ENCODE results near the gene TAF5. TPM values are rescaled to one million over a fixed set of nuclear protein-coding genes. Genes with fewer than 3 reads are reported as not detected.

Gene TAF5
- total RNA-seq, 1 donor from 2014 or later: 11.5 TPM

DNA sequence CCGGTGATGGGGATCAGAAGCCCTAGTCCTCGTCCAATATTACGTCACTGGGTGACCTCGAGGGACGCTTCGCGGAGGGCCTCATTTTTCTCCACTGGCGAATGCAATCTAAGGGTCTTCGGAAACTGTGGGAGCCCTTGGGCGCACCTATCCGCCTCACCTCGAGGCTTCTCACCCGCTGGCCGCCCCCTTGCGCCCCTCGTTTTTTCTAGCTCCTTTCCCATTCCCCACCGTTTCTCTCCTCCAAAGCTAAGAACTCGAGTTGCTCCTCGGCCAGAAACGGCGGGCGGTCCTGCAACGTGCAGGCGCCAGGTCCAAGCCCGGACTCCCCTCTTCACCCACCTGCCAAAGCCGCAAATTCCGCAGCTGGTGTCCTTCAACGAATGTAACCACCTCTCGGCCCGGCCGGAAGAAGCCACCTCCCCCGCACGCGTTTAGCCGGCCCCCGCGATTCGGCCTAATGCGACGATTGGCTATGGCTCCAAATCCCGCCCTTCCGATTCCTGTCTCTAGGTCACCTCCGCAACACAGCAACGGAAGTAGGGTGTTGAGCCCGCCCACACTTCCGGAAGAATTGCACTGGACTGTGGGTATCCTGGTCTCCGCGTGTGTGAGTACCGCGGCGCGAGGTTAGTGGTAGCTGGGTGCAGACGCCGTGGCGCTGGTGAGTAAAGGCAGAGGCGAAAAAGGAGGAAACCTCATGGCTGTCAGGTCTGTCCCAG is 28.5 kb downstream of the TAF5 start, which contains the start of the genes ATP5MK and PDCD11:
Gene ATP5MK (minus strand): TSS at position 409 of the 722 bp plus-strand sequence. CDS start 4,018 bp downstream, outside the sequence.
Gene PDCD11 (plus strand): TSS at position 560 of the 722 bp plus-strand sequence. CDS start 1,801 bp downstream, outside the sequence.
- peak; percentile 86 for DNase-seq (ENCODE audit: low read depth, low spot score)
- peak within 1 kb of the TSS; percentile 100 for H3K4me3 Mint-ChIP-seq
- H3K9me3 Mint-ChIP-seq: no peaks in the 10 kb centered on the region
- peaks cover 48% of the 10 kb centered on the region for H3K4me1 Mint-ChIP-seq
- TF ChIP-seq, protein P1, sequence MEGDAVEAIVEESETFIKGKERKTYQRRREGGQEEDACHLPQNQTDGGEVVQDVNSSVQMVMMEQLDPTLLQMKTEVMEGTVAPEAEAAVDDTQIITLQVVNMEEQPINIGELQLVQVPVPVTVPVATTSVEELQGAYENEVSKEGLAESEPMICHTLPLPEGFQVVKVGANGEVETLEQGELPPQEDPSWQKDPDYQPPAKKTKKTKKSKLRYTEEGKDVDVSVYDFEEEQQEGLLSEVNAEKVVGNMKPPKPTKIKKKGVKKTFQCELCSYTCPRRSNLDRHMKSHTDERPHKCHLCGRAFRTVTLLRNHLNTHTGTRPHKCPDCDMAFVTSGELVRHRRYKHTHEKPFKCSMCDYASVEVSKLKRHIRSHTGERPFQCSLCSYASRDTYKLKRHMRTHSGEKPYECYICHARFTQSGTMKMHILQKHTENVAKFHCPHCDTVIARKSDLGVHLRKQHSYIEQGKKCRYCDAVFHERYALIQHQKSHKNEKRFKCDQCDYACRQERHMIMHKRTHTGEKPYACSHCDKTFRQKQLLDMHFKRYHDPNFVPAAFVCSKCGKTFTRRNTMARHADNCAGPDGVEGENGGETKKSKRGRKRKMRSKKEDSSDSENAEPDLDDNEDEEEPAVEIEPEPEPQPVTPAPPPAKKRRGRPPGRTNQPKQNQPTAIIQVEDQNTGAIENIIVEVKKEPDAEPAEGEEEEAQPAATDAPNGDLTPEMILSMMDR (conservative IDR thresholded peaks at IDR 0.05): peak; percentile 24
- H3K27ac Mint-ChIP-seq (ENCODE audit: unreplicated experiment): peak within 1 kb of the TSS; percentile 99
- H3K36me3 Mint-ChIP-seq (ENCODE audit: low read depth): peaks cover 6% of the 10 kb centered on the region
- H3K27me3 Mint-ChIP-seq (ENCODE audit: low read depth): no peaks in the 10 kb centered on the region

DNA sequence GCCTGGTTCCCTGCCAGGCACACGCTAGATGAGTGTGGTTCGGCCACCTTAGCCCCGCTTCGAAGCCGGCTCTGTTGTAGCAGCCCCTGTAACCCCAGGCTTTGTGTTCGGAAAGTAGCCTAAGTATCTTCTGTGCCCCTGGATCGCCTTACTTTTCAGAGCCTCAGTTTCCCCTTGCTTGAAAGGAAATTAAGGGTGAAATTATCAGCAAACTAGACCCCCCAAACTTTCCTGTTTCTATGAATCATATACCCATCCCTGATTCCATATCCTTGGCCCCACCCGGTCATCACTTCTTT is 29.0 kb downstream of the TAF5 start:
- TF ChIP-seq, protein P1 (conservative IDR thresholded peaks at IDR 0.05): no peak

DNA sequence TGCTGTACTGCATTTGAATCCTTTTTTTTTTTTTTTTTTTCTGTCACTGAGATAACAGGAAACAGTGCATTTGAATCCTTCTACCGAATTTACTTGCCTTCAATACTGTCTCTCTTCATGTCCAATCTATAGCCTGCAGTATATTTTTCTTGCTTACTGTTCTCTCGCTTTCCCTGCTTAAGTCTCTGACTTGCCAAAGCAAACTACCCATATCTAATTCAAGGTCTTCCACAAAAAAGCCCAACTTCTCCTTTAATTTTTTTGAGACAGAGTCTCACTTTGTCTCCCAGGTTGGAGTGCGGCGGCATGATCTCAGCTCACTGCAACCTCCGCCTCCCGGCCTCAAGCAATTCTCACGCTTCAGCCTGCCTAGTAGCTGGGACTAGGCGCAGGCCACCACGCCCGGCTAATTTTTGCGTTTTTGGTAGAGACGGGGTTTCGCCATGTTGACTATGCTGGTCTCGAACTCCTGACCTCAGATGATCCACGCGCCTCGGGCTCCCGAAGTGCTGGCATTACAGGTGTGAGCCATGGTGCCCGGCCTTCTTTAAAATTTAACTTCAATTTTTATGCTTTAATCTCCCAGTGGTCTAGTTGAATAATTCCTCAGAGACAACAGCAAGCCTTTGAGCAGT is 29.5 kb downstream of the TAF5 start:
- Mint-ChIP-seq H3K27me3 (ENCODE audit: low read depth) (no peaks in the 10 kb centered on the region), H3K9me3 (no peaks in the 10 kb centered on the region), H3K27ac (ENCODE audit: unreplicated experiment) (peak overlapping the region; percentile 99), H3K4me1 (peaks cover 48% of the 10 kb centered on the region), H3K36me3 (ENCODE audit: low read depth) (peaks cover 6% of the 10 kb centered on the region), H3K4me3 (peak overlapping the region; percentile 100)
- TF ChIP-seq, protein P1 (conservative IDR thresholded peaks at IDR 0.05): no peak
- no peak for DNase-seq (ENCODE audit: low read depth, low spot score)

More for the DNA sequence above, 29.0 kb downstream of the TAF5 start:
- Mint-ChIP-seq H3K4me1 (peaks cover 48% of the 10 kb centered on the region), H3K27ac (ENCODE audit: unreplicated experiment) (peak overlapping the region; percentile 99), H3K36me3 (ENCODE audit: low read depth) (peaks cover 6% of the 10 kb centered on the region), H3K27me3 (ENCODE audit: low read depth) (no peaks in the 10 kb centered on the region), H3K9me3 (no peaks in the 10 kb centered on the region), H3K4me3 (peak overlapping the region; percentile 100)
- DNase-seq (ENCODE audit: low read depth, low spot score): no peak

DNA sequence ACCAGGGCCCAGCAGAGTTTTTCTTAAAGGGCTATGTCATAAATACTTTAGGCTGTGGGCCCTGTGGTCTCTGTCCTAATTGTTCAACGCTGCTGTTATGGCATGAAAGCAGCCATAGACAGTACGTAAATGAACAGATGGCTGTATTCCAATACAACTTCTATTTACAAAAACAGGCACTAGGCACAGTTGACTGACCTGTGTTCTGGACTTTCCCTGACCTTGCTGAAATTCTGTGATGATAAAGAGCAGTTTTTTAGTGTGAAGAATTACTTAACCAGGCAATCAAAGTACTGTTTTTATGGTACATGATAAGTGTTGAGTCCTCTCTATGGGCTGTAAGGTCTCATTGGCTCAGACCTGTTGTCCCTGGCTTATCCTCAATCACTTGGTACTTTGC is 45.8 kb downstream of the TAF5 start:
- DNase-seq (ENCODE audit: low read depth, low spot score): no peak
- Mint-ChIP-seq H3K27ac (ENCODE audit: unreplicated experiment) (no peak overlapping the region), H3K36me3 (ENCODE audit: low read depth) (peaks cover 18% of the 10 kb centered on the region), H3K4me1 (no peaks in the 10 kb centered on the region), H3K4me3 (no peak overlapping the region), H3K27me3 (ENCODE audit: low read depth) (no peaks in the 10 kb centered on the region), H3K9me3 (no peaks in the 10 kb centered on the region)
- TF ChIP-seq, protein P1 (conservative IDR thresholded peaks at IDR 0.05): no peak

DNA sequence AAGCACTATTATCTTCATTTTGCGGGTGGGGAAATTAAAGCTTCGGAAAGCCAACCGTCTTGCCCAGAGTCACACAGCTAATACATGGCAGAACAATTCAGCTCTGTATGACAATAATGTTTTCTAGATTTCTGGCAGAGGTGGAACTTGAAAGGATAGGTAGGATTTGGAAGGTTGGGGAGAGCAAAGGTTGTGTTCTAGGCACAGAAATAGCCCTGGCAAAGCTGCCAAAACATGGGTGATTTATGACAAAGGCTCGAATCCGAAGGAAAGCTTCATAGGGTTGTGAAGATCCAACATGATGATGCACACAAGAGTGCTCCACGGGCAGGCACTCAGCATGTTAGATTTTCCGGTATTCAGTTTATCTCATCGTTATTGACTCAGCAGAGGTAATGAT is 47.8 kb downstream of the TAF5 start:
- no peaks in the 10 kb centered on the region for H3K27me3 Mint-ChIP-seq (ENCODE audit: low read depth)
- no peak overlapping the region for H3K27ac Mint-ChIP-seq (ENCODE audit: unreplicated experiment)
- H3K4me1 Mint-ChIP-seq: no peaks in the 10 kb centered on the region
- no peak overlapping the region for H3K4me3 Mint-ChIP-seq
- no peak for DNase-seq (ENCODE audit: low read depth, low spot score)
- TF ChIP-seq, protein P1 (conservative IDR thresholded peaks at IDR 0.05): no peak
- no peaks in the 10 kb centered on the region for H3K9me3 Mint-ChIP-seq
- H3K36me3 Mint-ChIP-seq (ENCODE audit: low read depth): peaks cover 15% of the 10 kb centered on the region

Measured in neural crest cell (in vitro differentiated cells).